ENCODE measurements around the gene P2RY11. TPM values are rescaled to one million over a fixed set of nuclear protein-coding genes. Genes with fewer than 3 reads are reported as not detected.

Gene P2RY11
- total RNA-seq, 1 experiment from 2014 or later = 60.6 TPM

DNA sequence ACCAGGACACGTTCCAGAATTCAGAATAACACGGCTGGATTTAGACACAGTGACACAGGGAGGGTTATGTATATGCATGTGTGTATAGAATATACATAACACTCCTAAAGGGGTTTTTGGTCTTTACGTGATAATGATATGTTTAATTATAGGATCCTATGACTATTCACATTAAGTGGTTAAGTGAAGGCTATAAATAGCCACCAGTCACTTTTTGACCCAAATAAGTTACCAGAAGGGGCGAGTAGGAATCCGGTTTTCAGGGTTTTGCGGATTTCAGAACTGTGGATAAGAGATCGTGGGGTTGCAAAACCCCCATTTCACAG, 15.9 kb upstream of the P2RY11 start:
- Histone ChIP-seq H3K27ac (ENCODE audit: insufficient read length, low read depth, low read length) (no peak overlapping the region), H3K4ac (ENCODE audit: low read depth, low read length) (no peak overlapping the region), H3K9me3 (ENCODE audit: control insufficient read depth, low read depth, low read length) (no peaks in the 10 kb centered on the region), H3K27me3 (ENCODE audit: insufficient read depth, low read length) (peaks cover 3% of the 10 kb centered on the region), H2AK5ac (ENCODE audit: insufficient read length, low read length) (no peak overlapping the region), H3K4me1 (ENCODE audit: insufficient read depth, low read length) (no peaks in the 10 kb centered on the region), H3T11ph (ENCODE audit: low read length) (no peak overlapping the region), H3K23me2 (ENCODE audit: insufficient read length, low read depth, low read length, poor library complexity, severe bottlenecking) (peaks cover 3% of the 10 kb centered on the region), H2AFZ (ENCODE audit: low read length) (no peak overlapping the region), H4K8ac (replicated peaks; ENCODE audit: insufficient read length, low read depth, low read length) (no peak overlapping the region), H3K79me2 (ENCODE audit: insufficient read depth, low read length) (no peaks in the 10 kb centered on the region), H3K79me1 (ENCODE audit: insufficient read depth, low read depth, low read length, poor library complexity, severe bottlenecking) (no peaks in the 10 kb centered on the region), H2BK5ac (ENCODE audit: insufficient read length, low read length) (no peak overlapping the region), H3K18ac (ENCODE audit: insufficient read length, low read depth, low read length) (no peak overlapping the region), H3K4me2 (ENCODE audit: insufficient read depth, insufficient read length, low read length) (no peak overlapping the region), H3K23ac (ENCODE audit: insufficient read length, low read depth, low read length) (no peak overlapping the region), H2BK120ac (ENCODE audit: low read depth, low read length, poor library complexity, severe bottlenecking) (no peak overlapping the region), H4K5ac (ENCODE audit: insufficient read length, low read depth, low read length) (no peak overlapping the region), H2BK20ac (ENCODE audit: low read depth, low read length, poor library complexity, severe bottlenecking) (no peak overlapping the region), H3K14ac (ENCODE audit: insufficient read depth, low read length) (no peak overlapping the region), H2BK15ac (ENCODE audit: low read depth, low read length) (no peak overlapping the region), H4K91ac (ENCODE audit: insufficient read length, low read depth, low read length) (no peak overlapping the region), H3K56ac (ENCODE audit: insufficient read length, low read depth, low read length) (no peak overlapping the region), H3K9ac (ENCODE audit: extremely low read depth, insufficient read length, low read length) (no peak overlapping the region), H4K20me1 (ENCODE audit: control insufficient read depth, insufficient read depth, insufficient read length) (no peaks in the 10 kb centered on the region), H2BK12ac (ENCODE audit: insufficient read length, low read depth, low read length) (no peak overlapping the region)
- no CpG with 5 or more reads among the region's 7 CpGs for WGBS (ENCODE audit: extremely low coverage, insufficient read length, low lambda C conversion rate)
- peaks cover 1 to 16% (median 7%) of the 10 kb centered on the region in 3 experiments; a peak in 5 of 7 replicates for H3K36me3 Mint-ChIP-seq (ENCODE audit: insufficient read depth in 1 of 3, low read depth in 3 of 3)
- TF ChIP-seq, protein P1, sequence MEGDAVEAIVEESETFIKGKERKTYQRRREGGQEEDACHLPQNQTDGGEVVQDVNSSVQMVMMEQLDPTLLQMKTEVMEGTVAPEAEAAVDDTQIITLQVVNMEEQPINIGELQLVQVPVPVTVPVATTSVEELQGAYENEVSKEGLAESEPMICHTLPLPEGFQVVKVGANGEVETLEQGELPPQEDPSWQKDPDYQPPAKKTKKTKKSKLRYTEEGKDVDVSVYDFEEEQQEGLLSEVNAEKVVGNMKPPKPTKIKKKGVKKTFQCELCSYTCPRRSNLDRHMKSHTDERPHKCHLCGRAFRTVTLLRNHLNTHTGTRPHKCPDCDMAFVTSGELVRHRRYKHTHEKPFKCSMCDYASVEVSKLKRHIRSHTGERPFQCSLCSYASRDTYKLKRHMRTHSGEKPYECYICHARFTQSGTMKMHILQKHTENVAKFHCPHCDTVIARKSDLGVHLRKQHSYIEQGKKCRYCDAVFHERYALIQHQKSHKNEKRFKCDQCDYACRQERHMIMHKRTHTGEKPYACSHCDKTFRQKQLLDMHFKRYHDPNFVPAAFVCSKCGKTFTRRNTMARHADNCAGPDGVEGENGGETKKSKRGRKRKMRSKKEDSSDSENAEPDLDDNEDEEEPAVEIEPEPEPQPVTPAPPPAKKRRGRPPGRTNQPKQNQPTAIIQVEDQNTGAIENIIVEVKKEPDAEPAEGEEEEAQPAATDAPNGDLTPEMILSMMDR (conservative IDR thresholded peaks at IDR 0.05) = no peak
- H3K9me3 Mint-ChIP-seq = peaks cover 0 to 3% of the 10 kb centered on the region in 2 experiments; a peak in 2 of 5 replicates
- no peak for DNase-seq
- peak overlapping the region in 1 of 2 experiments; percentile 57; a peak in 3 of 5 replicates for H3K4me3 Mint-ChIP-seq
- H3K27me3 Mint-ChIP-seq (ENCODE audit: low read depth) = peaks cover 58% of the 10 kb centered on the region
- H3K4me1 Mint-ChIP-seq = peaks cover 3% of the 10 kb centered on the region in 2 experiments; a peak in 3 of 4 replicates
- no peak overlapping the region for H3K27ac Mint-ChIP-seq
